Heart right ventricle (tissue), 16 donors: Measurements from ENCODE around the gene PRG3. TPM values are rescaled to one million over a fixed set of nuclear protein-coding genes. Genes with fewer than 3 reads are reported as not detected.
A peak's percentile ranks its signal among the peaks of the same experiment; 100 is the strongest.

Experiments
- ATAC-seq, 8 donors: fragments of 200-7000 bp; cut with Tn5 transposase; one replicate each; pipeline ENCODE4 v1.9.1; 2020; ENCODE audit warnings: mild to moderate bottlenecking in 8 of 8, moderate library complexity in 8 of 8, moderate number of reproducible peaks in 1 of 8
- DNase-seq, 2 donors: peaks; one replicate each; pipeline ENCODE4 v3.0.0-alpha.2; 2020
- H3K27ac ChIP-seq, 10 donors: fragments of 200-600 bp; sonication (generic) in 2 of 10; one replicate each; pipeline versions ENCODE4 v1.5.0 to v1.8.0; 2020 to 2022; ENCODE audit warnings: mild to moderate bottlenecking in 3 of 10
- H3K27me3 ChIP-seq, 7 donors: fragments of 200-600 bp; one replicate each; pipeline ENCODE4 v1.8.0; 2021 to 2022; ENCODE audit warnings: mild to moderate bottlenecking in 2 of 7
- H3K36me3 ChIP-seq, 9 donors: fragments of 200-600 bp; sonication (generic) in 1 of 9; one replicate each; pipeline versions ENCODE4 v1.5.0 to v1.8.0; 2020 to 2022; ENCODE audit warnings: mild to moderate bottlenecking in 2 of 9
- H3K4me1 ChIP-seq, 9 donors: fragments of 200-600 bp; sonication (generic) in 1 of 9; one replicate each; pipeline versions ENCODE4 v1.5.0 to v1.8.0; 2020 to 2022; ENCODE audit warnings: mild to moderate bottlenecking in 4 of 9
- H3K4me3 ChIP-seq, 10 donors: fragments of 200-600 bp; sonication (generic) in 2 of 10; one replicate each; pipeline versions ENCODE4 v1.5.0 to v1.8.0; 2020 to 2022; ENCODE audit warnings: mild to moderate bottlenecking in 7 of 10, moderate library complexity in 2 of 10
- H3K9me3 ChIP-seq, 11 donors: fragments of 200-600 bp in 10 of 11; sonication (generic) in 2 of 11; one replicate each; pipeline versions ENCODE4 v1.5.0 to v1.8.0; 2013 to 2022; ENCODE audit warnings: mild to moderate bottlenecking in 2 of 11, control low read depth in 1 of 11, moderate library complexity in 1 of 11
- CTCF ChIP-seq, 9 donors: fragments of 200-600 bp; sonication (generic) in 2 of 9; IDR thresholded peaks; one replicate each; pipeline versions ENCODE4 v1.5.0 to v1.8.0; 2021 to 2022; ENCODE audit warnings: antibody characterized with exemption in 9 of 9, mild to moderate bottlenecking in 5 of 9, moderate library complexity in 1 of 9
- WGBS, 2 donors: extraction: QIAGEN DNeasy Blood & Tissue Kit; methylation state at CpG; one replicate each; pipeline ENCODE4 v1.1.7; 2013; ENCODE audit warnings: inconsistent platforms in 1 of 2; 5-methylcytosine and 5-hydroxymethylcytosine counted together
- intact Hi-C, 10 donors: fragments of 100-400 bp; cut with DNase I; formaldehyde crosslinking; loops; one replicate each; pipeline versions ENCODE4 v1.11.1 to v1.14.2; 2022
- polyA plus RNA-seq, 2 donors: library from polyadenylated mRNA; stranded (reverse); fragments of 200-250 nt; gene quantifications; one replicate each; pipeline ENCODE4 v1.2.3, GENCODE V29; 2013
- total RNA-seq, 10 donors: library from RNA; stranded (reverse); fragmentation: NEBNext Ultra II Directional in 3 of 10; extraction: Animal tissue kit (Norgen Biotek cat#: 25700) in 3 of 10; gene quantifications; one replicate each; pipeline versions ENCODE4 v1.2.1 to v1.2.4, GENCODE V29; 2021 to 2023
- donor health status: Arrhythmogenic right ventricular cardiomyopathy.
- donor health status: ischemic (EF 13 %, LVEDD 7.1; RV severe dilation, severe dysfunction).
- donor health status: healthy with polysubstance abuse.
- donor health status: DM: no; HTN: yes; CAD: no.
- donor health status: DM: no; HTN: no; CAD: no.
- donor health status: ischemic (EF 25% LVEDD 6.9; RV normal size, moderate dysfunction).
- donor health status: ischemic (EF 25% LVEDD 5.7; RV mildly dilated, moderate dysfunction).
- donor health status: healthy.
- donor health status: DM: yes; HTN: yes; CAD: no.
- donor health status: Ischemic cardiomyopathy.
- donor health status: ischemic (EF 35%, LVEDD 5.7; RV mildly dilated, moderate dysfunction).
- donor health status: nonischemic (EF 11% LVEDD 7.7; RV severe dilation, severe dysfunction).
- donor health status: DM: yes; HTN: yes; CAD: no.
- donor health status: PGD.
- donor health status: ischemic (EF 29% LVEDD 5.4; RV normal size, mild dysfunction).
- donor health status: nonischemic (EF 23%, LVEDD 6.1; RV moderate dilation, normal function).

PRG3 gene
- total and polyA plus RNA-seq, 12 donors = not detected

GRCh38 chr11:57373146-57373545 is 7.8 kb downstream of the PRG3 start:
- ATAC-seq = peak in 7 of 8 donors; percentile 21 to 79 (median 56)
- Histone ChIP-seq H3K27me3 (peaks cover 0 to 5% (median 0%) of the 10 kb centered on the region in 7 donors), H3K9me3 (no peaks in the 10 kb centered on the region), H3K36me3 (no peaks in the 10 kb centered on the region), H3K4me3 (no peak overlapping the region), H3K27ac (peak overlapping the region in 7 of 10 donors; percentile 25 to 64 (median 39)), H3K4me1 (peaks cover 0 to 47% (median 17%) of the 10 kb centered on the region in 9 donors)
- intact Hi-C loops = no loop called here
- no peak for TF ChIP-seq CTCF (IDR thresholded peaks at IDR 0.05)
- peak in 1 of 2 donors; percentile 23 for DNase-seq
- 13 to 34% methylated on average over 3 of the region's 3 CpGs for WGBS, 2 donors

- Histone ChIP-seq H3K9me3 (no peaks in the 10 kb centered on the region), H3K27me3 (no peaks in the 10 kb centered on the region), H3K4me1 (peaks cover 0 to 49% (median 17%) of the 10 kb centered on the region in 9 donors), H3K27ac (no peak overlapping the region), H3K4me3 (no peak overlapping the region), H3K36me3 (no peaks in the 10 kb centered on the region)
- DNase-seq (no peak), ATAC-seq (no peak)
- intact Hi-C loops = no loop called here
- no peak for TF ChIP-seq CTCF (IDR thresholded peaks at IDR 0.05)
Measured at GRCh38 chr11:57370941-57371340, 10.0 kb downstream of the PRG3 start.

GRCh38 chr11:57370251-57370650 is 10.7 kb downstream of the PRG3 start:
- Histone ChIP-seq H3K27ac (no peak overlapping the region), H3K9me3 (no peaks in the 10 kb centered on the region), H3K36me3 (no peaks in the 10 kb centered on the region), H3K27me3 (no peaks in the 10 kb centered on the region), H3K4me3 (no peak overlapping the region), H3K4me1 (peaks cover 0 to 43% (median 17%) of the 10 kb centered on the region in 9 donors)
- 83 to 84% methylated on average over 7 of the region's 7 CpGs for WGBS, 2 donors
- intact Hi-C loops = no loop called here
- TF ChIP-seq CTCF (IDR thresholded peaks at IDR 0.05) = no peak
- ATAC-seq = no peak
- no peak for DNase-seq

- no peak for DNase-seq
- intact Hi-C loops = no loop called here
Measured at GRCh38 chr11:57368845-57369232, 12.1 kb downstream of the PRG3 start.

More at GRCh38 chr11:57368845-57369232, 12.1 kb downstream of the PRG3 start:
- no peak for TF ChIP-seq CTCF (IDR thresholded peaks at IDR 0.05)
- ATAC-seq = peak in 1 of 8 donors; percentile 30
- Histone ChIP-seq H3K4me3 (no peak overlapping the region), H3K9me3 (no peaks in the 10 kb centered on the region), H3K27ac (no peak overlapping the region), H3K27me3 (no peaks in the 10 kb centered on the region), H3K36me3 (no peaks in the 10 kb centered on the region), H3K4me1 (peaks cover 0 to 43% (median 17%) of the 10 kb centered on the region in 9 donors)
- WGBS, 2 donors = 68 to 78% methylated on average over 5 of the region's 5 CpGs
